Osteocyte (in vitro differentiated cells): ENCODE data around the gene GIT2. TPM values are rescaled to one million over a fixed set of nuclear protein-coding genes. Genes with fewer than 3 reads are reported as not detected.

Experiments
- DNase-seq: peaks from one replicate; pipeline ENCODE4 v3.0.0; 2021; ENCODE audit warnings: mixed read lengths; ENCODE audit not compliant: unreplicated experiment; ENCODE audit errors: extremely low spot score
- H3K27ac Mint-ChIP-seq: one replicate; pipeline ENCODE4 v1.8.0; 2021; ENCODE audit warnings: mild to moderate bottlenecking, mixed read lengths; ENCODE audit not compliant: unreplicated experiment
- H3K27me3 Mint-ChIP-seq: one replicate; pipeline ENCODE4 v1.8.0; 2021; ENCODE audit warnings: mixed read lengths; ENCODE audit not compliant: unreplicated experiment
- H3K36me3 Mint-ChIP-seq: one replicate; pipeline ENCODE4 v1.8.0; 2021; ENCODE audit warnings: mixed read lengths; ENCODE audit not compliant: unreplicated experiment
- H3K4me1 Mint-ChIP-seq: one replicate; pipeline ENCODE4 v1.8.0; 2021; ENCODE audit warnings: mixed read lengths; ENCODE audit not compliant: unreplicated experiment
- H3K4me3 Mint-ChIP-seq: one replicate; pipeline ENCODE4 v1.8.0; 2021; ENCODE audit warnings: mild to moderate bottlenecking, moderate library complexity, mixed read lengths; ENCODE audit not compliant: unreplicated experiment
- H3K9me3 Mint-ChIP-seq: one replicate; pipeline ENCODE4 v1.8.0; 2021; ENCODE audit warnings: mixed read lengths; ENCODE audit not compliant: unreplicated experiment
- CTCF ChIP-seq: fragments of 200-600 bp; sonication (generic); IDR thresholded peaks from 2 replicates; pipeline ENCODE4 v1.5.0; 2021; ENCODE audit warnings: antibody characterized with exemption, mild to moderate bottlenecking, moderate library complexity
- total RNA-seq: library from RNA; stranded (reverse); gene quantifications from 2 replicates; pipeline ENCODE4 v1.2.1, GENCODE V29; 2021

GIT2 gene
- total RNA-seq, 1 donor from 2014 or later: 49.6 TPM

GRCh38 chr12:109880043-109880931 is 115.9 kb downstream of the GIT2 start, which contains the start of gene GLTP:
GLTP (minus strand) TSS chr12:109880541; CDS start chr12:109880374, 167 bp downstream.
- Mint-ChIP-seq H3K4me1 (peaks cover 35% of the 10 kb centered on the region), H3K27me3 (no peaks in the 10 kb centered on the region), H3K9me3 (no peaks in the 10 kb centered on the region), H3K27ac (peak within 1 kb of the TSS; percentile 89), H3K4me3 (peak within 1 kb of the TSS; percentile 96), H3K36me3 (peaks cover 1% of the 10 kb centered on the region)
- DNase-seq: peak; percentile 95
- TF ChIP-seq CTCF: peak; percentile 68

Other genes with a start within 250 kb of the GIT2 start
- 1.3 and 1.6 TPM in 2 replicates for gene TRPV4, start 163.0 kb downstream of the GIT2 start, total RNA-seq
- gene GLTP, start 115.8 kb downstream of the GIT2 start, total RNA-seq: 33.8 and 34.5 TPM in 2 replicates
- 14.4 and 15.7 TPM in 2 replicates for gene TCHP, start 96.1 kb downstream of the GIT2 start, total RNA-seq
- 42.3 and 43.5 TPM in 2 replicates for gene ANKRD13A, start 3.1 kb upstream of the GIT2 start, total RNA-seq
- 13.7 and 14.5 TPM in 2 replicates for gene C12orf76, start 52.2 kb upstream of the GIT2 start, total RNA-seq
- 13.1 TPM in 2 replicates for gene IFT81, start 128.0 kb upstream of the GIT2 start, total RNA-seq